ENCODE results near the gene USP11.

DNA sequence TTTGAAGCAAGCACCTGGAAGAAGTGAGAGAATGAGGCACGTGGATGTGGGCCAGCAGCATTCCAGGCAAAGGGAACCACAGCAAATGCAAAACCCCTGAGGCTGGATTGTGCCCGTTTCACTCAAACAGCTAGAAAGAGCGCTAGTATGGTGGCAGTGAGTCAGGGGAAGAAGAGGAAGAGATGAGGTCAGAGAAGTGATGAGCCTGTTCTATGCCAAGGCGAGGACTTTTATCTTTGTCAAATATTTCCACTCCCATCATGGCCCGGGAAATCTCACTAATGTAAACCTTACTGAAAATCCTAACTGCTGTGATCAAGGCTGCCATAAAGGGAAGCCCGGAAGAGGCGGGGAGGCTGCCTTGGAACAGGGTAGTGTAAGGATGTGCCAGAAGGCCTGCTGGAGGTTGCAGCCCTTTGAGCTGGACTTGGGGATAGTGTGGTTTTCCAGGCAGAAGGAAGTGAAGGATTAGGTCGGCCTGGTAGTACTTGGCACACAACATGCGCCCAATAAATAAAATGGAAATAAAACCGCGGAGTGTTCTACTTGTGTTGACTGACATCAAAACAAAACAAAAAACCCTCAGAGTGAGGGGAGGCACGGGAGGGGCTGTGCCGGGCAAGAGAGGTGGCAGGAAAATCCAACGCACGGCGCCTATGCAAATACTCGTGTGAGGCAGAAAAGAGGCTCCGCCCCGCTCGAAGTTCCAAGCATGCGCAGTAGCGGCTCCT lies 15.5 kb upstream of the USP11 start:
- TF ChIP-seq, protein P1, sequence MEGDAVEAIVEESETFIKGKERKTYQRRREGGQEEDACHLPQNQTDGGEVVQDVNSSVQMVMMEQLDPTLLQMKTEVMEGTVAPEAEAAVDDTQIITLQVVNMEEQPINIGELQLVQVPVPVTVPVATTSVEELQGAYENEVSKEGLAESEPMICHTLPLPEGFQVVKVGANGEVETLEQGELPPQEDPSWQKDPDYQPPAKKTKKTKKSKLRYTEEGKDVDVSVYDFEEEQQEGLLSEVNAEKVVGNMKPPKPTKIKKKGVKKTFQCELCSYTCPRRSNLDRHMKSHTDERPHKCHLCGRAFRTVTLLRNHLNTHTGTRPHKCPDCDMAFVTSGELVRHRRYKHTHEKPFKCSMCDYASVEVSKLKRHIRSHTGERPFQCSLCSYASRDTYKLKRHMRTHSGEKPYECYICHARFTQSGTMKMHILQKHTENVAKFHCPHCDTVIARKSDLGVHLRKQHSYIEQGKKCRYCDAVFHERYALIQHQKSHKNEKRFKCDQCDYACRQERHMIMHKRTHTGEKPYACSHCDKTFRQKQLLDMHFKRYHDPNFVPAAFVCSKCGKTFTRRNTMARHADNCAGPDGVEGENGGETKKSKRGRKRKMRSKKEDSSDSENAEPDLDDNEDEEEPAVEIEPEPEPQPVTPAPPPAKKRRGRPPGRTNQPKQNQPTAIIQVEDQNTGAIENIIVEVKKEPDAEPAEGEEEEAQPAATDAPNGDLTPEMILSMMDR (IDR thresholded peaks at IDR 0.05; ENCODE audit: low read depth, low read length, poor library complexity, severe bottlenecking): no peak
- TF ChIP-seq EZH2phosphoT487 (IDR thresholded peaks at IDR 0.05; ENCODE audit: borderline replicate concordance, low read length): no peak

All from DOHH2 (cell line).